Kidney glomerular epithelial cell (primary cell): ENCODE measurements around the gene PRKG1.
"Not testable (repeated sequence)": the region's sequence is repeated elsewhere in the genome, so short reads cannot be mapped to it uniquely, and the experiment has no call there.

ENCODE experiments used
- DNase-seq: peaks from one replicate; lab custom pipeline; 2025; lab: John Stamatoyannopoulos, UW

PRKG1 gene

GRCh38 chr10:51170518-51171245 lies 96.4 kb downstream of the PRKG1 start:
- peak; percentile 12 for DNase-seq

- no peak for DNase-seq
These were observed 97.7 kb downstream of the PRKG1 start for GRCh38 chr10:51171946-51172345.

DNA sequence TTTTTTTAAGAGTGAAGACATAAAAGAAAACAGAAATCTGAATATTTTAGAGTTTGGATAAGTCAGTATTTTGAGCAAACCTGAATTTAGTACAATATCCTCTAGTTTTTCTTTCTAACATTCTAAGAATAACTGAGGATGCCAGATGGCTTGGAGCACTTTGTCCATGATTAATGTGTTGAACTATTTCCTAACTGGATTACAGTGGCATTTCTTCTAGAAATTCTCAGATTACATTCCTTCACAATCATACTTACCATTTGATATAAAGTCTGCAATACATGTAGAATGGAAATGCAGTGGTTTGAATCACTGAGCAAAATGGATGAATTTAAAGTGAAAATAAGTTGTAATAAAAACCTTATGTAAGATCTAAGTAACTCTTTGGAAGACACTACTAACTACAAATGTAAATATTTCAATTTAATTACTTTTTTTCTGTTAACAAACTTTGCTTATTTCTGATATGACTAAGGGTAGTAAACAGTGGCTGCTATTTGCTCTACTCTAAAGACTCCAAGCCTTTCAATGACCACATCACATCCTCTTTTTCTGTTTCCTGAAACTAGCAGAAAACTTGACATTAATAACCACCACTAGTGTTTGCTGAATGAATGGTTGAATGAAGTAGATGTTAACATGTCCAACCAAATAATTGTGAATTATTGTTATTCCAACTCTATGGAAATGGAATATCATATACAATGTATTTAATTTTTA lies 102.8 kb downstream of the PRKG1 start:
- DNase-seq = no peak

DNA sequence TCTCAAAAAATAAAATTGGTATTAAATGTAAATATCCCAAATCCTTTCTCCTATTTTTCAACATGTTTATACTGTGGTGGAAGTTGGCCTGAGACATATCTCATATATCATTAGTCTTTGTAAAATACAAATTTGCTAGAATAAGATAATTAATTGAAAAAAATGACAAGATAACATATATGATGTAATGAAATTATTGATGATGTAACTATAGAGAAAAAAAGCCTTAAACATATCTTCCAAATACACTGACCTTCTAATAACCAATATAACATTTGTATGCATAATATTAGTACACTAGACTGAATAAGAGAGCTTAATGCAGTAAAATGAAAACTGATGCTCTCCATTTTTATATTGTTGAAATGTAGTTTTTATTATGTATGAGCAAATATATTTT lies 104.3 kb downstream of the PRKG1 start:
- no peak for DNase-seq

- DNase-seq = no peak
These were observed 105.9 kb downstream of the PRKG1 start for GRCh38 chr10:51180141-51180540.

DNA sequence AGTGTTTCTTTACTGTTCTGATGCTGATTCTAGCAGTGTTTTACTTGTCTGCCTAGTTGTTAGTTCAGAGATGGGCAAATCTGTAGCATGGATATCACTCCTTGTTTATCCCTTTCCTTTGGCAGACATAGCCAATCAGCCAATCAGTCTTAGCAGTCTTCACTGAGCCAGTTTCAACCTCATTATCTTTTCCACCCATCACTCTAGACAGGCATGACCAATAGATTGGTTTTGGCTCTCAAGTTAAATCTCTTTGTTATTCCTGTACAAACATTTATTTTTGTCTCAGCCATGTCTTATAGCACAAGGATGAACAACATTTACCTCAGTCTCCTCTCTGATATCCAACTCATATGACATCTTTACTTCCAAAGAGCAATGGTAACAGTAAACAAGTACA lies 109.5 kb downstream of the PRKG1 start:
- DNase-seq = no peak

- no peak for DNase-seq
These were observed 112.1 kb downstream of the PRKG1 start for GRCh38 chr10:51186361-51186760.

DNA sequence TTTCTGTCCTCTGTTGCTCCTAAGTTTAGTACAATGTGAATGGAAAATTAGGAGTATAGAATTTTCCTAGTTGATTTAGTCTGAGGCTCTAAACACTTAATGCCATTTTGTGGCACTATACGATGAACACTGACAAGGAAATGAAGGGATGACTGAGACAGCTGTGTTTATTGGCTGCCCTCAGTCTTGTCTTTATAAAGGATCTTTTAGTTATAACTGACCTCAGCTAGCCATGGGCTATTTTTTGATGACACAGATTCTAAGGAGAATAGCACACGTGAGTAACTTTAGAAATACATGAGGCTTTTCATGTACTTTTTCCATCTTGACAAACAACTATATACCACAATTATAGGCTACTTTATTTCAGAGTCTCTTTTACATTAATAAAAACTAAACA lies 113.7 kb downstream of the PRKG1 start:
- no peak for DNase-seq

- no peak for DNase-seq
These were observed 114.6 kb downstream of the PRKG1 start for GRCh38 chr10:51188866-51189265.

- no peak for DNase-seq
These were observed 122.4 kb downstream of the PRKG1 start for GRCh38 chr10:51196508-51197175.

- no peak for DNase-seq
These were observed 123.9 kb downstream of the PRKG1 start for GRCh38 chr10:51198170-51198569.

GRCh38 chr10:51201947-51202346 lies 127.7 kb downstream of the PRKG1 start:
- DNase-seq = no peak

DNA sequence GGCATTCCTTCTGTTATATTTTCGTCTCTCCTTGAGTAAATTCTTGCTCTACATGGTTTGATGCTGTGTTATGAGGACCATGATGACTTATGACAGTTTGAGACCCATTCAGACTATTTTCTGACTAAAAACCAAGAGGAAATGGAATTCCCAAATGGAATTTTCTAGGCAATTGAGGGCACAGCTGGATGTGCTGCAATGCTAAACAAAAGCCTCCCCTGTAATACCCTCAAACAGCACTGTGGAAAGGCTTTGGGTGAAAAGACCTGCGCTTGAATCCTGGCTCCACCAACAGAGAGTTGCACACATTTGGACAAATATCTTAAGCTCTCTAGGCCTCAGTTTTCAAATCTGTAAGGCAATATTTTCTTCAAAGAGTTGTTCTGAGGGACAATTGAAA lies 129.1 kb downstream of the PRKG1 start:
- DNase-seq = no peak

- no peak for DNase-seq
These were observed 129.8 kb downstream of the PRKG1 start for GRCh38 chr10:51204066-51204465.

DNA sequence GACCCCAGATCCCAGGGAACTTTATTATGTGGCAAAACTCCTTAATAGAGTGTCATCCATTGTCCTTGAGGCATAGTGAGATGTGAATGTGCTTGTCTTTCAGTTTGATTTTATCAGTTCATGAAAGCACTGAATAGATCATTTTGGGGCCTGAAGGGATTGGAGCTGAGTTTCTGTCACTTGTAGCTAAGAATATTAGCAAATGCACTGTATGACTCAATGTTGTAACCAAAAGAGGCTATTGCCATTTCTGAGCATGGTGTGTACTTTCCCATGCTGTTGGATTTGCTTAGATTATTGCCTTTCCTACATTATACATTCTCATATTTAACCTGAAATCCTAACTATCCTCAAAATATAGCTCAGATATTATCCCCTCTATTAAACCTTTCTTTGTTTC lies 130.4 kb downstream of the PRKG1 start:
- DNase-seq = no peak

- DNase-seq = no peak
These were observed 132.2 kb downstream of the PRKG1 start for GRCh38 chr10:51206500-51206899.

GRCh38 chr10:51212937-51213336 lies 138.7 kb downstream of the PRKG1 start:
- not testable (repeated sequence) for DNase-seq

DNA sequence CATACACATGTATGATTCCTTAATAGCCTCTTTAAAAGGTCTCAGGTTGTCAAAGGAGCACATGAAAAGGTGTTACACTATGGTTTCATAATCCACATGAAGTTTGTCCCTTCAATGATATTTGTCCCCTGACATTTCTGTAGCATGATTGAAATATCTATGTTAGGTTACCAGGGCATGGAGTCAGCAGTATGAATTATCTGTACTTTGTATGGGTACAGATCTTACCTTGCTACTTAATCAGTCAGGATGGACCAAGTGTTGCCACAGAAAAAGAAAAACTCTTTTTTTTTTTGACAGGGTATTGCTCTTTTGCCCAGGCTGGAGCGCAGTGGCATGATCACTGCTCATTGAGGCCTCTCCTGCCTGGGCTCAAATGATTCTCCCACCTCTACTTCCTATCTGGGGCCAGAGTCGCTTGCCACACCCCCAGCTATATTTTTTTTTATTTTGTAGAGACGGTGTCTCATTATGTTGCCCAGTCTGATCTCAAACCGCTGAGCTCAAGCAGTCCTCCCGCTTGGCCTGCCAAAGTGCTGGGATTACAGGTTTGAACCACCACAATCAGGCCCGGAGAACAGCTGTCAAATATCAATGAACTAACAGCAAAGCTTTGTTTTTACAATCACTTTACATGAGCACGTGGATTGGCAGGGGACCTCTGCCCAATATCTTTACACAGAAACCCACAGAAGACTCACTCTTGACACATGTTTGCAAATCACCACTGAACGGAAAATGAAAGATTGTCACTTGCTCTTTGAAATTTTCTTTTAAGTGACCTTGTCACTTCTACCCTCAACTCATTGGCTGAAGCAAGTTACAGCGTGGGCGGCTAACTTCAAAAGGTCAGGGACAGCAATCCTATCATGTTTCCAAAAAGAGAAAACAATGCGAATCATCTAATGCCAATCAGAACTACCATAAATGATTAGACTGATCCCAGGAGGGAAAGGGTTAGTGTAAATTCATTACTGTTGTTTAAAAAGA lies 140.2 kb downstream of the PRKG1 start:
- DNase-seq = no peak

- DNase-seq = no peak
These were observed 141.9 kb downstream of the PRKG1 start for GRCh38 chr10:51215951-51216834.

GRCh38 chr10:51217505-51217904 lies 143.2 kb downstream of the PRKG1 start:
- DNase-seq = no peak

GRCh38 chr10:51224671-51225161 lies 150.4 kb downstream of the PRKG1 start:
- no peak for DNase-seq
